Ishikawa (cell line): ENCODE measurements around the gene SIX6.

ENCODE experiments used
- CEBPB ChIP-seq: IDR thresholded peaks from 2 replicates; pipeline ENCODE4 v1.6.1; 2012
- CREB1 ChIP-seq: IDR thresholded peaks from 2 replicates; pipeline ENCODE4 v1.6.1; 2012; ENCODE audit warnings: low read depth
- EP300 ChIP-seq: IDR thresholded peaks from 2 replicates; pipeline ENCODE4 v1.6.1; 2012; ENCODE audit warnings: borderline replicate concordance
- MAX ChIP-seq: IDR thresholded peaks from 2 replicates; pipeline ENCODE4 v1.6.1; 2012
- NFIC ChIP-seq: IDR thresholded peaks from 2 replicates; pipeline ENCODE4 v1.6.1; 2012
- REST ChIP-seq: IDR thresholded peaks from 2 replicates; pipeline ENCODE4 v1.6.1; 2012; ENCODE audit warnings: low read depth, mild to moderate bottlenecking
- TAF1 ChIP-seq: IDR thresholded peaks from 2 replicates; pipeline ENCODE4 v1.6.1; 2012; ENCODE audit warnings: low read depth, mild to moderate bottlenecking
- USF1 ChIP-seq: IDR thresholded peaks from 2 replicates; pipeline ENCODE4 v1.6.1; 2012
- YY1 ChIP-seq: IDR thresholded peaks from 2 replicates; pipeline ENCODE4 v1.6.1; 2012; ENCODE audit warnings: low read depth

GRCh38 chr14:60537663-60538062, 28.7 kb downstream of the SIX6 start:
- TF ChIP-seq YY1 (no peak), EP300 (no peak), TAF1 (no peak), REST (no peak), MAX (no peak), CREB1 (no peak), CEBPB (no peak), USF1 (no peak), NFIC (no peak)
